ENCODE results near the gene IGF1R.
"Not testable (repeated sequence)": the region's sequence is repeated elsewhere in the genome, so short reads cannot be mapped to it uniquely, and the experiment has no call there.

Gene IGF1R

GRCh38 chr15:99002226-99002625, 353.9 kb downstream of the IGF1R start:
- no peaks in the 10 kb centered on the region for H3K9me3 ChIP-seq (ENCODE audit: control insufficient read depth in 1 of 2, low read length in 2 of 2)

GRCh38 chr15:99003317-99003716, 355.0 kb downstream of the IGF1R start:
- not testable (repeated sequence) for H3K9ac ChIP-seq (ENCODE audit: low read depth in 1 of 2, low read length in 2 of 2); H3K9me3 ChIP-seq (ENCODE audit: control insufficient read depth in 1 of 2, low read length in 2 of 2); H3K36me3 ChIP-seq (ENCODE audit: control insufficient read depth in 1 of 2, insufficient read depth in 2 of 2, low read length in 2 of 2); H3K4me1 ChIP-seq (ENCODE audit: control insufficient read depth in 1 of 2, insufficient read depth in 2 of 2, low read length in 2 of 2); H3K27me3 ChIP-seq (ENCODE audit: control insufficient read depth in 1 of 2, insufficient read depth in 2 of 2, low read length in 2 of 2); H3K27ac ChIP-seq (ENCODE audit: low read depth, low read length); H3K4me3 ChIP-seq (ENCODE audit: low read depth in 1 of 2, low read length in 2 of 2)

More at GRCh38 chr15:99002226-99002625, 353.9 kb downstream of the IGF1R start:
- Histone ChIP-seq H3K4me1 (ENCODE audit: control insufficient read depth in 1 of 2, insufficient read depth in 2 of 2, low read length in 2 of 2) (no peaks in the 10 kb centered on the region), H3K4me3 (ENCODE audit: low read depth in 1 of 2, low read length in 2 of 2) (no peak overlapping the region), H3K27me3 (ENCODE audit: control insufficient read depth in 1 of 2, insufficient read depth in 2 of 2, low read length in 2 of 2) (no peaks in the 10 kb centered on the region), H3K27ac (ENCODE audit: low read depth, low read length) (no peak overlapping the region), H3K9ac (ENCODE audit: low read depth in 1 of 2, low read length in 2 of 2) (no peak overlapping the region), H3K36me3 (ENCODE audit: control insufficient read depth in 1 of 2, insufficient read depth in 2 of 2, low read length in 2 of 2) (no peaks in the 10 kb centered on the region)

- H3K4me1 ChIP-seq (ENCODE audit: control insufficient read depth in 1 of 2, insufficient read depth in 2 of 2, low read length in 2 of 2); H3K27ac ChIP-seq (ENCODE audit: low read depth, low read length); H3K9me3 ChIP-seq (ENCODE audit: control insufficient read depth in 1 of 2, low read length in 2 of 2); H3K36me3 ChIP-seq (ENCODE audit: control insufficient read depth in 1 of 2, insufficient read depth in 2 of 2, low read length in 2 of 2); H3K9ac ChIP-seq (ENCODE audit: low read depth in 1 of 2, low read length in 2 of 2); H3K4me3 ChIP-seq (ENCODE audit: low read depth in 1 of 2, low read length in 2 of 2); H3K27me3 ChIP-seq (ENCODE audit: control insufficient read depth in 1 of 2, insufficient read depth in 2 of 2, low read length in 2 of 2): not testable (repeated sequence)
Measured at GRCh38 chr15:99004998-99005974, 356.9 kb downstream of the IGF1R start.

- Histone ChIP-seq H3K4me1 (ENCODE audit: control insufficient read depth in 1 of 2, insufficient read depth in 2 of 2, low read length in 2 of 2) (no peaks in the 10 kb centered on the region), H3K9me3 (ENCODE audit: control insufficient read depth in 1 of 2, low read length in 2 of 2) (no peaks in the 10 kb centered on the region), H3K27ac (ENCODE audit: low read depth, low read length) (no peak overlapping the region), H3K36me3 (ENCODE audit: control insufficient read depth in 1 of 2, insufficient read depth in 2 of 2, low read length in 2 of 2) (no peaks in the 10 kb centered on the region), H3K27me3 (ENCODE audit: control insufficient read depth in 1 of 2, insufficient read depth in 2 of 2, low read length in 2 of 2) (no peaks in the 10 kb centered on the region), H3K9ac (ENCODE audit: low read depth in 1 of 2, low read length in 2 of 2) (no peak overlapping the region), H3K4me3 (ENCODE audit: low read depth in 1 of 2, low read length in 2 of 2) (no peak overlapping the region)
Measured at GRCh38 chr15:99006146-99006545, 357.8 kb downstream of the IGF1R start.

GRCh38 chr15:99006904-99007495, 358.7 kb downstream of the IGF1R start:
- Histone ChIP-seq H3K27ac (ENCODE audit: low read depth, low read length) (no peak overlapping the region), H3K9me3 (ENCODE audit: control insufficient read depth in 1 of 2, low read length in 2 of 2) (no peaks in the 10 kb centered on the region), H3K4me1 (ENCODE audit: control insufficient read depth in 1 of 2, insufficient read depth in 2 of 2, low read length in 2 of 2) (no peaks in the 10 kb centered on the region), H3K4me3 (ENCODE audit: low read depth in 1 of 2, low read length in 2 of 2) (no peak overlapping the region), H3K36me3 (ENCODE audit: control insufficient read depth in 1 of 2, insufficient read depth in 2 of 2, low read length in 2 of 2) (no peaks in the 10 kb centered on the region), H3K27me3 (ENCODE audit: control insufficient read depth in 1 of 2, insufficient read depth in 2 of 2, low read length in 2 of 2) (no peaks in the 10 kb centered on the region), H3K9ac (ENCODE audit: low read depth in 1 of 2, low read length in 2 of 2) (no peak overlapping the region)

- no peak overlapping the region for H3K4me3 ChIP-seq (ENCODE audit: low read depth in 1 of 2, low read length in 2 of 2)
- H3K27me3 ChIP-seq (ENCODE audit: control insufficient read depth in 1 of 2, insufficient read depth in 2 of 2, low read length in 2 of 2) = no peaks in the 10 kb centered on the region
- H3K36me3 ChIP-seq (ENCODE audit: control insufficient read depth in 1 of 2, insufficient read depth in 2 of 2, low read length in 2 of 2) = no peaks in the 10 kb centered on the region
- H3K27ac ChIP-seq (ENCODE audit: low read depth, low read length) = no peak overlapping the region
- no peak overlapping the region for H3K9ac ChIP-seq (ENCODE audit: low read depth in 1 of 2, low read length in 2 of 2)
- no peaks in the 10 kb centered on the region for H3K9me3 ChIP-seq (ENCODE audit: control insufficient read depth in 1 of 2, low read length in 2 of 2)
- H3K4me1 ChIP-seq (ENCODE audit: control insufficient read depth in 1 of 2, insufficient read depth in 2 of 2, low read length in 2 of 2) = no peaks in the 10 kb centered on the region
Measured at GRCh38 chr15:99009741-99010330, 361.5 kb downstream of the IGF1R start.

GRCh38 chr15:99010768-99011167, 362.4 kb downstream of the IGF1R start:
- peaks cover 0 to 5% of the 10 kb centered on the region in 2 donors for H3K4me1 ChIP-seq (ENCODE audit: control insufficient read depth in 1 of 2, insufficient read depth in 2 of 2, low read length in 2 of 2)
- H3K27me3 ChIP-seq (ENCODE audit: control insufficient read depth in 1 of 2, insufficient read depth in 2 of 2, low read length in 2 of 2) = no peaks in the 10 kb centered on the region
- no peak overlapping the region for H3K4me3 ChIP-seq (ENCODE audit: low read depth in 1 of 2, low read length in 2 of 2)
- no peaks in the 10 kb centered on the region for H3K9me3 ChIP-seq (ENCODE audit: control insufficient read depth in 1 of 2, low read length in 2 of 2)
- H3K27ac ChIP-seq (ENCODE audit: low read depth, low read length) = no peak overlapping the region
- no peak overlapping the region for H3K9ac ChIP-seq (ENCODE audit: low read depth in 1 of 2, low read length in 2 of 2)
- no peaks in the 10 kb centered on the region for H3K36me3 ChIP-seq (ENCODE audit: control insufficient read depth in 1 of 2, insufficient read depth in 2 of 2, low read length in 2 of 2)
